Sigmoid colon (tissue), 4 donors: ENCODE results near the gene KCNA1.

ENCODE experiments used
- EP300 ChIP-seq, 4 donors: sonication (generic); formaldehyde crosslinking; IDR thresholded peaks; one replicate each; pipeline ENCODE4 v1.6.1; 2017; ENCODE audit warnings: antibody characterized with exemption in 4 of 4
- POLR2A ChIP-seq, 2 donors: fragments of 450-650 bp; IDR thresholded peaks; one replicate each; pipeline ENCODE4 v1.6.1; 2016; ENCODE audit warnings: antibody characterized with exemption in 2 of 2, mild to moderate bottlenecking in 2 of 2, moderate library complexity in 2 of 2
- POLR2AphosphoS5 ChIP-seq, 4 donors: sonication (generic); formaldehyde crosslinking; IDR thresholded peaks; one replicate each; pipeline ENCODE4 v1.6.1; 2017; ENCODE audit warnings: antibody characterized with exemption in 4 of 4
- TF ChIP-seq, protein P1 (sequence below), 4 experiments: fragments of 450-650 bp in 3 of 4; fragments of 200-600 bp in 1 of 4; IDR thresholded peaks; one replicate each; pipeline ENCODE4 v1.5.1; 2016 to 2019; ENCODE audit warnings: antibody characterized with exemption in 4 of 4, mild to moderate bottlenecking in 3 of 4, moderate library complexity in 2 of 4

- TF ChIP-seq, protein P1, sequence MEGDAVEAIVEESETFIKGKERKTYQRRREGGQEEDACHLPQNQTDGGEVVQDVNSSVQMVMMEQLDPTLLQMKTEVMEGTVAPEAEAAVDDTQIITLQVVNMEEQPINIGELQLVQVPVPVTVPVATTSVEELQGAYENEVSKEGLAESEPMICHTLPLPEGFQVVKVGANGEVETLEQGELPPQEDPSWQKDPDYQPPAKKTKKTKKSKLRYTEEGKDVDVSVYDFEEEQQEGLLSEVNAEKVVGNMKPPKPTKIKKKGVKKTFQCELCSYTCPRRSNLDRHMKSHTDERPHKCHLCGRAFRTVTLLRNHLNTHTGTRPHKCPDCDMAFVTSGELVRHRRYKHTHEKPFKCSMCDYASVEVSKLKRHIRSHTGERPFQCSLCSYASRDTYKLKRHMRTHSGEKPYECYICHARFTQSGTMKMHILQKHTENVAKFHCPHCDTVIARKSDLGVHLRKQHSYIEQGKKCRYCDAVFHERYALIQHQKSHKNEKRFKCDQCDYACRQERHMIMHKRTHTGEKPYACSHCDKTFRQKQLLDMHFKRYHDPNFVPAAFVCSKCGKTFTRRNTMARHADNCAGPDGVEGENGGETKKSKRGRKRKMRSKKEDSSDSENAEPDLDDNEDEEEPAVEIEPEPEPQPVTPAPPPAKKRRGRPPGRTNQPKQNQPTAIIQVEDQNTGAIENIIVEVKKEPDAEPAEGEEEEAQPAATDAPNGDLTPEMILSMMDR (IDR thresholded peaks at IDR 0.05): no peak
- no peak for TF ChIP-seq POLR2AphosphoS5 (IDR thresholded peaks at IDR 0.05)
- no peak for TF ChIP-seq POLR2A (IDR thresholded peaks at IDR 0.05)
- TF ChIP-seq EP300 (IDR thresholded peaks at IDR 0.05): no peak
These were observed 41.4 kb downstream of the KCNA1 start for GRCh38 chr12:4951083-4951482.
